ENCODE measurements around the gene CYP19A1. TPM values are rescaled to one million over a fixed set of nuclear protein-coding genes. Genes with fewer than 3 reads are reported as not detected.

CYP19A1 gene
- total RNA-seq, 1 donor from 2014 or later = 0.35 TPM

DNA sequence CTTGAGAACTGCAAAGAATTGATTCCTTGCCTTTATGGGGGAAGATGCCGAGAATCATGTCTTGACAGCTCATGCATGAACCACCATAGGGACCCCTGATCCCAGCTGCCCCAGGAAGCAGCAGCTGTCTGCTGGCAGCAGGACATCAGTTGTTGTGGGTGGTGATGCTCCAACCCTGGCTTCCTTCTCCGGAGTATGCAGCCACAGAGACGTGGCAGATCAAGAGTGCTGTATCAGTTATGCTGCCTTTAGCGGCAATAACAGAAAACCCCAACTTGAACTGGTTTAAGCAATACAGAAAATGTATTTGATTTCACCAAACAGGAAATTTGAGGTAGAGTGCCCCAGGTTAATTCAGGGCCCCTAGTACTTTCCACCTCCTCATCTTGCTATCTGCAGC, 151.5 kb downstream of the CYP19A1 start:
- Mint-ChIP-seq H3K27ac (no peak overlapping the region), H3K9me3 (no peaks in the 10 kb centered on the region), H3K4me3 (no peak overlapping the region), H3K36me3 (ENCODE audit: low read depth) (no peaks in the 10 kb centered on the region), H3K27me3 (peaks cover 7% of the 10 kb centered on the region), H3K4me1 (no peaks in the 10 kb centered on the region)
- intact Hi-C loops (cut with micrococcal nuclease) = no loop called here
- no peak for DNase-seq

- Mint-ChIP-seq H3K4me1 (no peaks in the 10 kb centered on the region), H3K27ac (no peak overlapping the region), H3K27me3 (peaks cover 9% of the 10 kb centered on the region), H3K9me3 (no peaks in the 10 kb centered on the region), H3K36me3 (ENCODE audit: low read depth) (no peaks in the 10 kb centered on the region), H3K4me3 (no peak overlapping the region)
- intact Hi-C loops (cut with micrococcal nuclease) = no loop called here
- DNase-seq = no peak
Measured at GRCh38 chr15:51186181-51186705, 152.2 kb downstream of the CYP19A1 start.

DNA sequence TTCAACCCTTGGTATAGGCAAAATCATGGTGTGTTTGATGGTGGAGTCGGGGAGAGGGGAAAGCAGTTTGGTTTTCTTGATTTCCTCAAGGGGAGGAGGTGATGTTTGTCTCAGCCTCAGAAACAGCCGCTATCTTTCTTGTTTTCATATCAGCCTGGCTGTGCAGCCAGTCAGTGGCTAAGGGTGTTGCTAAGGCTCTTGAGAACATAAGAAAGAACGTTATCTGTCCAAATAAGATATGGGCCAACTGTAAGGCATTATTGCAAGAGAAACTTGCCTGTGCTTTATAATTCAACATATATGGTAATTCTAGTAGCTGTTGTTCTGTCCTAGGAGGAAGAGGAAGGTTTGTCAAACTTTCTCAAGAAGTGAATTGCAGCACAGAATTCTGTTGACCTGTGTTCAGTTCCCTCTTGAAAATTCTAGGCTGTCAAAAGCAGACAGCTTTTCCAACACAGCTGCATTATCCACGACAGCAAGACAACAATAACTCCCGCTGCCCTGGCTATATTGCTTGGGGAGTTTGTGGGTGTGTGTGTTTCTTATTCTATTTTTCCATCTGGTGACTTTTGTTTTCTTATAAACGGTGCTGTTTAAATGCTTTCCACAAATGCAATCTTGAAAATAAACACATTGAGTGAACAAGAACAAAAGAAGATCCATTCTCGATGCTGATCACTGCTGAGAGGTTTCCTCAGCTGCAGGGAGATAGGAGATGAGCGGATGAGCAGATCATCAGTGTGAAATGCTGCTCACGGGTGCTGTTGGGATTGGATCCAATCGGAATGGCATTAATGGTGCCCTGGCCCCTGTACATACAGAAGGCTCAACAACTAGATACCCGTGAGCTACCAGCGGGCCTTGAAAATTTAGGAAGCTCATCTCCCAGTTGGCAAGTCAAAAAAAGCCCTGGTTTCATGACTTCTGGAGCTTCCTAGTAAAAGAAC, 152.9 kb downstream of the CYP19A1 start:
- no peaks in the 10 kb centered on the region for H3K36me3 Mint-ChIP-seq (ENCODE audit: low read depth)

GRCh38 chr15:51184627-51185026, 153.8 kb downstream of the CYP19A1 start:
- Mint-ChIP-seq H3K4me3 (no peak overlapping the region), H3K9me3 (no peaks in the 10 kb centered on the region), H3K36me3 (ENCODE audit: low read depth) (no peaks in the 10 kb centered on the region), H3K27ac (no peak overlapping the region), H3K27me3 (peaks cover 12% of the 10 kb centered on the region), H3K4me1 (no peaks in the 10 kb centered on the region)
- intact Hi-C loops (cut with micrococcal nuclease) = no loop called here
- DNase-seq = no peak

More for the DNA sequence above, 152.9 kb downstream of the CYP19A1 start:
- Mint-ChIP-seq H3K27me3 (peaks cover 9% of the 10 kb centered on the region), H3K27ac (no peak overlapping the region), H3K4me3 (no peak overlapping the region), H3K9me3 (no peaks in the 10 kb centered on the region), H3K4me1 (no peaks in the 10 kb centered on the region)
- intact Hi-C loops (cut with micrococcal nuclease) = no loop called here
- DNase-seq = no peak

- no peak overlapping the region for H3K27ac Mint-ChIP-seq
- no peaks in the 10 kb centered on the region for H3K4me1 Mint-ChIP-seq
- no peak overlapping the region for H3K4me3 Mint-ChIP-seq
- peaks cover 12% of the 10 kb centered on the region for H3K27me3 Mint-ChIP-seq
- no peaks in the 10 kb centered on the region for H3K9me3 Mint-ChIP-seq
- no peak for DNase-seq
- intact Hi-C loops (cut with micrococcal nuclease) = no loop called here
- no peaks in the 10 kb centered on the region for H3K36me3 Mint-ChIP-seq (ENCODE audit: low read depth)
Measured at GRCh38 chr15:51183076-51183475, 155.3 kb downstream of the CYP19A1 start.

DNA sequence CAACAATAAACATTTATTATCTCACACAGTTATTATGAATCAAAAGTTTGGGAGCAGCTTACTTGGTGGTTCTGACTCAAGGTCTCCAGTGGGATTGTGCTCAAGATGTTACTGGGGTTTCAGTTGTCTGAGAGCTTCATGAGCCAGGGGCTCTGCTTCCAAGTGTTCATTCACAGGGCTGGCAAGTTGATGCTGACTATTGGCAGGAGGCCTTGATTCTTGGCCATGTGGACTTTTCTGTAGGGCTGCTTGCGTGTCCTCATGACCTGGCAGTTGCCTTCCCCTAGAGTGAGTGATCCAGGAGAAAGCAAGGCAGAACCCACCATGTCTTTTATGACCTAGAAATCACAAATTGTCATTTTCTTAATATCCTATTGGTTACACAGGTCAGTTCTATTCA, 156.5 kb downstream of the CYP19A1 start:
- Mint-ChIP-seq H3K36me3 (ENCODE audit: low read depth) (no peaks in the 10 kb centered on the region), H3K4me3 (no peak overlapping the region), H3K27ac (no peak overlapping the region), H3K9me3 (no peaks in the 10 kb centered on the region), H3K4me1 (no peaks in the 10 kb centered on the region), H3K27me3 (peaks cover 12% of the 10 kb centered on the region)
- no peak for DNase-seq
- intact Hi-C loops (cut with micrococcal nuclease) = no loop called here

DNA sequence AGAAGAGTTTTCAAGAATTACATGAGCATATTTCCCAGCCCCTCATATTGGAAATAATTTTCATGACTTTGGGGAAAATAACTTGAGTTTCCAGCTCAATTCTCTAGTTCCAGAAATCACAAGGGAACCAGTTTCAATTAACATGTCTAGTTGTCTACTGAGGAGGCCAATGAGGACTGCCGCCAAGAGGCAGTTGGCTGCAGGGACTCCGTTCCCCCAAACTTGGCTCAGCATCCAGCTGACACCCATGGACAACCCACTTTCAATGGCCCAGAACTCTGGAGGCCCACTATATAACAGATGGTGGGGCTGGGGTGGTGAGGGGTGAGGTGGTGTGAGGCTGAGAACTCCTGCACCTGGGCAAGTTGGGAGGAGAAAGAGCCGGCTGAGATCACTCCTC, 157.2 kb downstream of the CYP19A1 start:
- Mint-ChIP-seq H3K36me3 (ENCODE audit: low read depth) (no peaks in the 10 kb centered on the region), H3K9me3 (no peaks in the 10 kb centered on the region), H3K4me3 (no peak overlapping the region), H3K27ac (no peak overlapping the region), H3K27me3 (peaks cover 12% of the 10 kb centered on the region), H3K4me1 (no peaks in the 10 kb centered on the region)
- intact Hi-C loops (cut with micrococcal nuclease) = no loop called here
- no peak for DNase-seq

DNA sequence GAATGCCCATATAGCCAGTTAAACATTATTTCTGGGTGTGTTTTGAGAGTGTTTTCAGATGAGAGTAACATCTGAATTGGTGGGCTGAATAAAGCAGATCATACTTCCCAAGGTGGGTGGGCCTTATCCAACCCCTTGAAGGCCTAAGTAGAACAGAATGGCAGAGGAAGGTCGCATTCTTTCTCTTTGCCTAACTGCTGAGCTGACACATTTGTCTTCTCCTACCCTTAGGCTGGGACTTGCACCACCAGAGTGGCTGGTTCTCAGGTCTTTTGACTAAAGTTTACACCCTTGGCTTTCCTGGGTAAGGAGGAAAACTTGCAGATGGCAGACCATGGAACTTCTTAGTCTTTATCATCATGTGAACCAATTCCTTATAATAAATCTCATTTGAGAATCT, 157.9 kb downstream of the CYP19A1 start:
- no peak overlapping the region for H3K27ac Mint-ChIP-seq
- intact Hi-C loops (cut with micrococcal nuclease) = no loop called here
- H3K9me3 Mint-ChIP-seq = no peaks in the 10 kb centered on the region
- no peak for DNase-seq
- H3K4me1 Mint-ChIP-seq = no peaks in the 10 kb centered on the region
- H3K4me3 Mint-ChIP-seq = no peak overlapping the region
- peaks cover 7% of the 10 kb centered on the region for H3K27me3 Mint-ChIP-seq
- H3K36me3 Mint-ChIP-seq (ENCODE audit: low read depth) = no peaks in the 10 kb centered on the region

DNA sequence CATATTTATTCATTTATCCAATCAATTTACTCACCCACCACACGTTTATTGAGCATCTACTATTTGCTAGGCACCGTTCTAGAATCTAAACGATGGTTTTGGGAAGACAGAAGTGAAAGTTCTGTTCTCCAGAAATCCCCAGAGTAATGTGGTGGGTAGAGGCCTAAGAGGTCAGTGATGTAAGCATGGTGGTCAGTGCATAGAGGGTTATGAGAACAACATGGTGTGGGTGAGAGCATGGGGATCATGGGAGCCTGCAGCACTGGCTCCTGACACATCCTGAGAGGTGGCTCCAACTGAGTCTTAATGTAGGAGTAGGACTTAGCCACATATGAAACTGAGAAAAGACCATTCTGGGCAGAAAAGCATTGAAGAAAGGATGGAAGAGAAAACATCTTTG, 158.4 kb downstream of the CYP19A1 start:
- DNase-seq = no peak
- intact Hi-C loops (cut with micrococcal nuclease) = no loop called here
- Mint-ChIP-seq H3K4me1 (no peaks in the 10 kb centered on the region), H3K9me3 (no peaks in the 10 kb centered on the region), H3K27ac (no peak overlapping the region), H3K4me3 (no peak overlapping the region), H3K36me3 (ENCODE audit: low read depth) (no peaks in the 10 kb centered on the region), H3K27me3 (peaks cover 7% of the 10 kb centered on the region)

- Mint-ChIP-seq H3K27ac (no peak overlapping the region), H3K9me3 (no peaks in the 10 kb centered on the region), H3K36me3 (ENCODE audit: low read depth) (no peaks in the 10 kb centered on the region), H3K27me3 (peaks cover 21% of the 10 kb centered on the region), H3K4me3 (no peak overlapping the region), H3K4me1 (no peaks in the 10 kb centered on the region)
- intact Hi-C loops (cut with micrococcal nuclease) = no loop called here
- DNase-seq = no peak
Measured at GRCh38 chr15:51172193-51172592, 166.2 kb downstream of the CYP19A1 start.

GRCh38 chr15:51171634-51171932, 166.8 kb downstream of the CYP19A1 start:
- Mint-ChIP-seq H3K4me1 (no peaks in the 10 kb centered on the region), H3K27me3 (peaks cover 22% of the 10 kb centered on the region), H3K4me3 (no peak overlapping the region), H3K27ac (no peak overlapping the region), H3K36me3 (ENCODE audit: low read depth) (no peaks in the 10 kb centered on the region), H3K9me3 (no peaks in the 10 kb centered on the region)
- DNase-seq = no peak
- intact Hi-C loops (cut with micrococcal nuclease) = no loop called here

DNA sequence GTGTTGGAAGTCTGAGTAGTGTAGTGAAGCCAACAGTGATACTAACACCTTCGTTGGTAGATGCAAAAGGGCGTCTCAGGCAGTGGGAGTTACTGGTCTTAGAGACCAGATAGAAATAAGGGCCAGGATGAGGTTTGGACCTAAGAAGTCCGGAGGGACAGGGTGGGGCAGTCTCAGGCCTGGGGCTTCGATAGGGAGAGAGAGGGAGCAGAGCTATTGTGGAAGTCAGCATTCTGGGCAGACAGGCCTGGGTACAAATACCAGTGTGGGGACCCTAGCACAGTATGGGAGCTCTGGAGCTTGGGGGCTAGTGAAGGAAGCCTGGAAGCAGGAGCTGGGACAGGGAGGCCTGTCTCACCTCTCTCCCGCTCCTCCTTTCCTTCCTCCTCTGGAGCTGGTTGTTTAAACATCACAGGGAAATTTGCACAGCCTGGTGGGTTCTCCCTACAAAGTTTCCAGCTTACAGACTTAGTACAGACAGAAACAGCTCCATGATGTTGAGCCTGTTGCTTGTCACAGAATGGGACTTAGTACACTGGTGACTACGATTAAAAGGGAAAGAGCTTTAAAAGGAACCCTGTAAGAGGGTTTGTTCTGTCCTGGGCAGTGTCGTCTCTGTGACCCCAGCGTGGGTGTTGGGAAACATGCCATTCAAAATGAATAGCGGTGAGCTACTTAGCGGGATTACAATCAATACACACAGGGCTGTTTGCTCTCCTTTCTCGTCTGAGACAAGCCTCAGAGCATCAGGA, 167.3 kb downstream of the CYP19A1 start:
- intact Hi-C loops (cut with micrococcal nuclease) = no loop called here
- Mint-ChIP-seq H3K4me1 (no peaks in the 10 kb centered on the region), H3K27ac (no peak overlapping the region), H3K4me3 (no peak overlapping the region), H3K27me3 (peaks cover 24% of the 10 kb centered on the region), H3K36me3 (ENCODE audit: low read depth) (no peaks in the 10 kb centered on the region), H3K9me3 (no peaks in the 10 kb centered on the region)
- no peak for DNase-seq

DNA sequence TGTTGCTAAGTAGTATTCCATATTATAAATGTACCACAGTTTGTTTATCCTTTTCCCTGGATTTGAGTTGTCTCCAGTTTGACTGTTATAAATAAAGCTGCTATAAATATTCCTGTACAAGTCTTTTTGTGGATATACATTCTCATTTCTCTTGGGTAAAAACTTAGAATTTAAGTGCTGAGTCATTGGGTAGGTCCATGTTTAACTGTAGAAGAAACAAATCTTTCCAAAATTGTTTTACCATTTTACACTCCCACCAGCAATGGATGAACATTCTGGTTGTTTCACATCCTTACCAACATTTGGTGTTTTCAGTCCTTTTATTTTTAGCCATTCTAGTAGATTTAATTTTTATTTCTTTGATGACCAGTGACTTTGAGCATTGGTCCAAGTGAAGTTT, 169.7 kb downstream of the CYP19A1 start:
- Mint-ChIP-seq H3K27ac (no peak overlapping the region), H3K4me1 (no peaks in the 10 kb centered on the region), H3K36me3 (ENCODE audit: low read depth) (no peaks in the 10 kb centered on the region), H3K9me3 (no peaks in the 10 kb centered on the region), H3K27me3 (peaks cover 25% of the 10 kb centered on the region), H3K4me3 (no peak overlapping the region)
- intact Hi-C loops (cut with micrococcal nuclease) = no loop called here
- no peak for DNase-seq

- Mint-ChIP-seq H3K9me3 (no peaks in the 10 kb centered on the region), H3K4me3 (no peak overlapping the region), H3K27ac (no peak overlapping the region), H3K4me1 (peaks cover 6% of the 10 kb centered on the region), H3K27me3 (peaks cover 14% of the 10 kb centered on the region), H3K36me3 (ENCODE audit: low read depth) (no peaks in the 10 kb centered on the region)
- intact Hi-C loops (cut with micrococcal nuclease) = loop anchor here (1.0 to 2.0 kb wide), 3 partner anchors 28 to 239 kb away; no protein-coding TSS in a partner anchor
- no peak for DNase-seq
Measured at GRCh38 chr15:51163843-51164242, 174.6 kb downstream of the CYP19A1 start.
